Mesenchymal stem cell (in vitro differentiated cells and primary cell): ENCODE results near the gene PAPSS2.

Source experiments
- DNase-seq: peaks from one replicate; pipeline ENCODE4 v3.0.0-alpha.2; 2013
- H2AFZ ChIP-seq: one replicate; pipeline ENCODE4 v1.6.1; 2013; ENCODE audit warnings: low read depth, mild to moderate bottlenecking, control low read depth, inconsistent platforms, low read length, moderate library complexity
- H2AK5ac ChIP-seq: 2 replicates; pipeline ENCODE4 v1.6.1; 2013; ENCODE audit warnings: low read length, moderate library complexity, mild to moderate bottlenecking, inconsistent platforms; ENCODE audit not compliant: severe bottlenecking
- H2BK120ac ChIP-seq: one replicate; pipeline ENCODE4 v1.6.1; 2013; ENCODE audit warnings: low read depth, mild to moderate bottlenecking, inconsistent platforms, low read length, moderate library complexity
- H2BK12ac ChIP-seq, 2 experiments: one replicate each; pipeline ENCODE4 v1.6.1; 2013; ENCODE audit warnings: inconsistent platforms in 2 of 2, low read length in 2 of 2, mild to moderate bottlenecking in 2 of 2, moderate library complexity in 2 of 2, control low read depth in 1 of 2
- H2BK15ac ChIP-seq: one replicate; pipeline ENCODE4 v1.6.1; 2013; ENCODE audit warnings: mild to moderate bottlenecking, low read depth, inconsistent platforms; ENCODE audit not compliant: poor library complexity, severe bottlenecking
- H2BK5ac ChIP-seq: 2 replicates; pipeline ENCODE4 v1.6.1; 2013; ENCODE audit warnings: low read depth, mild to moderate bottlenecking, low read length, control low read depth, inconsistent platforms; ENCODE audit not compliant: poor library complexity, severe bottlenecking
- H3K14ac ChIP-seq, 2 experiments: one replicate each; pipeline ENCODE4 v1.6.1; 2013; ENCODE audit warnings: inconsistent platforms in 2 of 2, low read length in 2 of 2, control low read depth in 1 of 2, mild to moderate bottlenecking in 1 of 2, moderate library complexity in 1 of 2
- H3K18ac ChIP-seq, 2 experiments: one replicate each; pipeline ENCODE4 v1.6.1; 2013; ENCODE audit warnings: inconsistent platforms in 2 of 2, low read length in 2 of 2, control low read depth in 1 of 2, low read depth in 1 of 2, mild to moderate bottlenecking in 1 of 2
- H3K23ac ChIP-seq, 2 experiments: one replicate each; pipeline ENCODE4 v1.6.1; 2013; ENCODE audit warnings: inconsistent platforms in 2 of 2, low read length in 2 of 2, mild to moderate bottlenecking in 2 of 2, moderate library complexity in 2 of 2, control low read depth in 1 of 2
- H3K27ac ChIP-seq: 2 replicates; pipeline ENCODE4 v1.5.1; 2013; ENCODE audit warnings: mild to moderate bottlenecking, moderate library complexity, low read length, control low read depth, inconsistent platforms; ENCODE audit not compliant: poor library complexity, severe bottlenecking
- H3K27me3 ChIP-seq, 2 experiments: 2 replicates each; pipeline versions ENCODE4 v1.6.1 to v1.7.0; 2013; ENCODE audit warnings: low read length in 2 of 2, mild to moderate bottlenecking in 2 of 2, moderate library complexity in 2 of 2, control low read depth in 1 of 2, inconsistent platforms in 1 of 2; ENCODE audit not compliant: control insufficient read depth in 1 of 2, insufficient read depth in 1 of 2
- H3K36me3 ChIP-seq, 2 experiments: 2 replicates each; pipeline versions ENCODE4 v1.6.1 to v1.7.0; 2013; ENCODE audit warnings: low read length in 2 of 2, control low read depth in 1 of 2, inconsistent platforms in 1 of 2, low read depth in 1 of 2, mild to moderate bottlenecking in 1 of 2; ENCODE audit not compliant: insufficient read depth in 2 of 2, control insufficient read depth in 1 of 2
- H3K4ac ChIP-seq, 2 experiments: one replicate each; pipeline ENCODE4 v1.6.1; 2013; ENCODE audit warnings: inconsistent platforms in 2 of 2, low read length in 2 of 2, mild to moderate bottlenecking in 2 of 2, moderate library complexity in 2 of 2, control low read depth in 1 of 2, low read depth in 1 of 2
- H3K4me1 ChIP-seq: 2 replicates; pipeline ENCODE4 v1.6.1; 2013; ENCODE audit warnings: low read depth, low read length, control low read depth; ENCODE audit not compliant: control insufficient read depth, insufficient read depth
- H3K4me2 ChIP-seq: 2 replicates; pipeline ENCODE4 v1.6.1; 2013; ENCODE audit warnings: low read length, mild to moderate bottlenecking, inconsistent platforms; ENCODE audit not compliant: poor library complexity, severe bottlenecking
- H3K4me3 ChIP-seq, 2 experiments: 2 replicates each; pipeline versions ENCODE4 v1.5.1 to v1.7.0; 2013; ENCODE audit warnings: low read length in 2 of 2, mild to moderate bottlenecking in 2 of 2, control low read depth in 1 of 2, low read depth in 1 of 2; ENCODE audit not compliant: insufficient read depth in 1 of 2
- H3K79me1 ChIP-seq: replicated peaks from 2 replicates; pipeline ENCODE4 v1.6.1; 2013; ENCODE audit warnings: mild to moderate bottlenecking, control low read depth, low read length, inconsistent platforms; ENCODE audit not compliant: poor library complexity, severe bottlenecking
- H3K9ac ChIP-seq: 2 replicates; pipeline ENCODE4 v1.7.0; 2013; ENCODE audit warnings: mild to moderate bottlenecking, low read length, moderate library complexity
- H3K9me3 ChIP-seq: 2 replicates; pipeline ENCODE4 v1.7.0; 2013; ENCODE audit warnings: mild to moderate bottlenecking, low read length; ENCODE audit not compliant: control insufficient read depth
- H4K8ac ChIP-seq: one replicate; pipeline ENCODE4 v1.6.1; 2013; ENCODE audit warnings: inconsistent platforms, mild to moderate bottlenecking, low read length, moderate library complexity
- H4K91ac ChIP-seq: one replicate; pipeline ENCODE4 v1.6.1; 2013; ENCODE audit warnings: mild to moderate bottlenecking, low read length, inconsistent platforms
- WGBS: methylation state at CpG from one replicate; pipeline ENCODE4 v1.1.7; 2013; ENCODE audit warnings: mixed read lengths; 5-methylcytosine and 5-hydroxymethylcytosine counted together

The PAPSS2 gene

DNA sequence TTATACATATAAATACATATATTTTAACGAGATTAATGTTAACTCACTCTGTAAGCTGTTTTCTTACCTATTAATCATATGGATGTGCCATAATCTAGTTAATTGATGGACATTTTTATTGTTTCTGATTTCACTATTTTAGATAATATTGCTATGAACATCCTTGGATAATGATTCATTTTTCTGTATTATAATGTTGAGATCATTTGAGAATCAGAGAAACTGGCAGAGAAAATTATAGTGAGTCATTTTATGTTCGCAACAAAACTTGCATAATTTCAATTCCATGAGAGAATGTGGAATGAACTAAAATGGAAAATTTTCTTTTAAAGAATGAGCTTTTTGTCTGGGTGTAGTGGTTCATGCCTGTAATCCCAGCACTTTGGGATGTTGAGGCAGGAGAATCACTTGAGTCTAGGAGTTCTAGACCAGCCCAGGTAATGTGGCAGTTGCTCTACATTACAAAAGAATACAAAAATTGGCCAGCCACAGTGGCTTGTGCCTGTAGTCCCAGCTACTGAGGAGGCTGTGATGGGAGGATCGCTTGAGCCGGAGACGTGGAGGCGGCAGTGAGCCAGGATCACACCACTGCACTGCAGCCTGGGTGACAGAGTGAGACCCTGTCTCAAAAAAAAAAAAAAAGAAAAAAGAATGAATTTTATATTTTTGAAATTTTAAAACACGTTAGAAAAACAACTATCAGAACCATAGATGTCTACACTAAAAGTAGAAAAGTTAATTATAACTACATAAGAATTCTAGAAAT lies 40.5 kb downstream of the PAPSS2 start:
- peaks cover 15% of the 10 kb centered on the region for H3K4me1 ChIP-seq
- no peaks in the 10 kb centered on the region for H3K9me3 ChIP-seq
- H3K18ac ChIP-seq: no peak overlapping the region
- peak overlapping the region; percentile 77 for H3K9ac ChIP-seq
- H2AK5ac ChIP-seq: no peak overlapping the region
- DNase-seq: no peak
- no peak overlapping the region for H3K14ac ChIP-seq
- H3K36me3 ChIP-seq: peaks cover 0 to 3% of the 10 kb centered on the region in 2 experiments
- H2AFZ ChIP-seq: no peak overlapping the region
- no peak overlapping the region for H3K4ac ChIP-seq
- H3K4me3 ChIP-seq: no peak overlapping the region
- no peak overlapping the region for H2BK12ac ChIP-seq
- 100% methylated on average over 5 of the region's 7 CpGs for WGBS
- no peak overlapping the region for H3K4me2 ChIP-seq
- H3K23ac ChIP-seq: no peak overlapping the region
- no peak overlapping the region for H4K8ac ChIP-seq
- H4K91ac ChIP-seq: no peak overlapping the region
- H2BK120ac ChIP-seq: no peak overlapping the region
- H3K79me1 ChIP-seq: peaks cover 12% of the 10 kb centered on the region
- H2BK15ac ChIP-seq: no peak overlapping the region
- no peak overlapping the region for H3K27ac ChIP-seq
- no peak overlapping the region for H2BK5ac ChIP-seq
- no peaks in the 10 kb centered on the region for H3K27me3 ChIP-seq

DNA sequence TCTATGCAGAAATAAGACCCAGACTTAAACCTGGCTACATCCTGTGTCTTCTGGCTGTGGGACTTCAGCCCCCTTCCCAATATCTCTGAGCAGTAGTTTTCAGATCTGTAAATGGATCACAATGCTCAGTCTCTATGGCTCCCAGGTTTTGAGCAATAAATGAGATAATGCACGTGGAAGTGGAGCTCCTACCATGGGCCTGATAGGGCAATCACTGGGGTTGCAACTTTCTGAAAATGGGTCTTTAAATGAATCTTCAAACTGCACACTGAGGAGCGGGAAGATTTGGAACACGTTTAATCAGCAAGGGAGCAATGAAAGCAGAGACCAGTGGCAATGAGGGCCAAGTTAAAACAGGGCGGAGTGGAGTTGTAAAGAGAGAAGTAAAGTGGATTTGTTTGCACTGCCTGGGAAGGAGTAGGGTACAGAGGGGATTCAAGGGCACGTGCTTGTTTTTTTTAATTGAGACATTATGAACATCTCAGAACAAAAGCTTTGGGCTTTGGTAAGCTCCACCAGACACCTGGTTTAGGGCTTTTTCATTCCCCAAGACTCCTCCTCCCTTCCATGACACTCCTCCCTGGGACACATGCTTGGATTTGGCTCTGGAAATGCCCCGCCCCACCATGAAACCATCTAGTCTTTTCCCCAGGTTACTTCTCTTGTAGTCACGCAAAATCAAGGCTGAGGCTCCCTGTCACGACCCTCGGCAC lies 42.7 kb downstream of the PAPSS2 start:
- H2BK12ac ChIP-seq: no peak overlapping the region
- H3K4ac ChIP-seq: no peak overlapping the region
- peak overlapping the region; percentile 68 for H2AK5ac ChIP-seq
- H3K27ac ChIP-seq: no peak overlapping the region
- H3K18ac ChIP-seq: no peak overlapping the region
- H2AFZ ChIP-seq: no peak overlapping the region
- H3K27me3 ChIP-seq: no peaks in the 10 kb centered on the region
- no peaks in the 10 kb centered on the region for H3K9me3 ChIP-seq
- no peak overlapping the region for H3K23ac ChIP-seq
- H3K36me3 ChIP-seq: no peaks in the 10 kb centered on the region
- H4K8ac ChIP-seq: no peak overlapping the region
- H3K4me3 ChIP-seq: no peak overlapping the region
- H2BK15ac ChIP-seq: no peak overlapping the region
- H3K4me2 ChIP-seq: no peak overlapping the region
- peaks cover 13% of the 10 kb centered on the region for H3K4me1 ChIP-seq
- no peak overlapping the region for H2BK120ac ChIP-seq
- DNase-seq: no peak
- H2BK5ac ChIP-seq: no peak overlapping the region
- no peak overlapping the region for H3K14ac ChIP-seq
- no peak overlapping the region for H3K9ac ChIP-seq
- H4K91ac ChIP-seq: no peak overlapping the region
- peaks cover 9% of the 10 kb centered on the region for H3K79me1 ChIP-seq
- 96% methylated on average over 9 of the region's 9 CpGs for WGBS

DNA sequence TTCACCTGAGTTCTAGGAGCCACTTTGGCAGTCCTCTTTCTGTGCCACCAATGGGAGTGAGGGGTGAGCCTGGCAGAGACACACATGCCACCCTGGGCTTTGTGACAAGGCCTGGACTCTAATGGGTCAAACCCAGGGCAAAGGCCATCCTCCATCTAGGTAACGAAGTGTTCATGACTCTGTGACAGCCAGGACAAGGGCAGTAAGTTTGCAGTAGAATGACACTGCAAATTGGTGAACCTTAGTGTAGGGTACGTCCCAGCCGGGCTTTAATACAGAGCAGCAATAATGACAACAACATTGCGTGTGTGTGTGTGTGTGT lies 43.3 kb downstream of the PAPSS2 start:
- H2AK5ac ChIP-seq: peak overlapping the region; percentile 7
- H3K4me3 ChIP-seq: no peak overlapping the region
- H4K8ac ChIP-seq: no peak overlapping the region
- H3K4ac ChIP-seq: no peak overlapping the region
- no peak overlapping the region for H3K18ac ChIP-seq
- H3K79me1 ChIP-seq: peaks cover 8% of the 10 kb centered on the region
- peaks cover 13% of the 10 kb centered on the region for H3K4me1 ChIP-seq
- no peak overlapping the region for H3K4me2 ChIP-seq
- no peaks in the 10 kb centered on the region for H3K9me3 ChIP-seq
- H3K14ac ChIP-seq: no peak overlapping the region
- H2AFZ ChIP-seq: no peak overlapping the region
- H2BK15ac ChIP-seq: no peak overlapping the region
- DNase-seq: no peak
- no peak overlapping the region for H2BK5ac ChIP-seq
- 92% methylated on average over 4 of the region's 4 CpGs for WGBS
- no peaks in the 10 kb centered on the region for H3K27me3 ChIP-seq
- H3K9ac ChIP-seq: no peak overlapping the region
- no peaks in the 10 kb centered on the region for H3K36me3 ChIP-seq
- H2BK12ac ChIP-seq: peak overlapping the region in 1 of 2 experiments; percentile 78
- H3K27ac ChIP-seq: no peak overlapping the region
- no peak overlapping the region for H2BK120ac ChIP-seq
- H4K91ac ChIP-seq: peak overlapping the region; percentile 0
- H3K23ac ChIP-seq: no peak overlapping the region

DNA sequence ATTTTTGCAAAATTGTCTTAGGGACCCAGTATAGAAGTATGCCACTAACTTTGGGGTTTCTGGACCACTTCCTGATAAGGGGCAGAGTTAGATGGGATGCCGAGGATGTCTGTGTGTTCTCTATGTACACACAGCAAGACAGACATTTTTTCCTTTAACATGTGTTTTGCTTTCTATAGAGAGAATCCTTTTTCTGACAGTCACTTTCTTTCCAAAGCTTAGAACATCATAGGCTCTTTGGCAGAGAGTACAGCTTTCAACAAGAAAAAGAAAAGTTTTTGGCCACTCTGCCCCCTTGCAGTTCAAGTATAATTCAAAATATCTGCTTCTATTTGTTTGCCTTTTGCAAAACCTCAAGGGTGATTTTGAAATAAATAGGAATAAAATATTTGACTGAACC lies 44.1 kb downstream of the PAPSS2 start:
- H2BK15ac ChIP-seq: no peak overlapping the region
- H3K18ac ChIP-seq: no peak overlapping the region
- H2BK12ac ChIP-seq: no peak overlapping the region
- no peak overlapping the region for H3K14ac ChIP-seq
- H3K9ac ChIP-seq: no peak overlapping the region
- no peak for DNase-seq
- no peak overlapping the region for H4K91ac ChIP-seq
- H3K27ac ChIP-seq: no peak overlapping the region
- no peak overlapping the region for H3K4me3 ChIP-seq
- no peak overlapping the region for H4K8ac ChIP-seq
- no peak overlapping the region for H2BK5ac ChIP-seq
- no peak overlapping the region for H2BK120ac ChIP-seq
- H3K9me3 ChIP-seq: no peaks in the 10 kb centered on the region
- H3K23ac ChIP-seq: no peak overlapping the region
- no peak overlapping the region for H3K4ac ChIP-seq
- peaks cover 8% of the 10 kb centered on the region for H3K79me1 ChIP-seq
- no CpG with 5 or more reads among the region's 1 CpG for WGBS
- H2AFZ ChIP-seq: no peak overlapping the region
- no peaks in the 10 kb centered on the region for H3K27me3 ChIP-seq
- H3K4me1 ChIP-seq: peaks cover 13% of the 10 kb centered on the region
- H2AK5ac ChIP-seq: no peak overlapping the region
- no peaks in the 10 kb centered on the region for H3K36me3 ChIP-seq
- H3K4me2 ChIP-seq: no peak overlapping the region
